Astrocyte of the spinal cord (primary cell): ENCODE measurements around the gene AK4.

ENCODE experiments used
- DNase-seq: peaks from one replicate; pipeline ENCODE4 v3.0.0; 2011; ENCODE audit warnings: low read depth, low spot score
- H3K4me3 ChIP-seq: 2 replicates; pipeline ENCODE4 v1.5.1; 2011; ENCODE audit warnings: low read depth, mild to moderate bottlenecking, low read length, moderate library complexity
- CTCF ChIP-seq: IDR thresholded peaks from 2 replicates; pipeline ENCODE4 v1.5.1; 2012; ENCODE audit warnings: low read depth, mild to moderate bottlenecking, low read length, inconsistent platforms
- in situ Hi-C: cut with HindIII; loops from 2 replicates; pipeline ENCODE4 v1.10.0; 2017; ENCODE audit warnings: low sequenced_read_pairs

AK4 gene

DNA sequence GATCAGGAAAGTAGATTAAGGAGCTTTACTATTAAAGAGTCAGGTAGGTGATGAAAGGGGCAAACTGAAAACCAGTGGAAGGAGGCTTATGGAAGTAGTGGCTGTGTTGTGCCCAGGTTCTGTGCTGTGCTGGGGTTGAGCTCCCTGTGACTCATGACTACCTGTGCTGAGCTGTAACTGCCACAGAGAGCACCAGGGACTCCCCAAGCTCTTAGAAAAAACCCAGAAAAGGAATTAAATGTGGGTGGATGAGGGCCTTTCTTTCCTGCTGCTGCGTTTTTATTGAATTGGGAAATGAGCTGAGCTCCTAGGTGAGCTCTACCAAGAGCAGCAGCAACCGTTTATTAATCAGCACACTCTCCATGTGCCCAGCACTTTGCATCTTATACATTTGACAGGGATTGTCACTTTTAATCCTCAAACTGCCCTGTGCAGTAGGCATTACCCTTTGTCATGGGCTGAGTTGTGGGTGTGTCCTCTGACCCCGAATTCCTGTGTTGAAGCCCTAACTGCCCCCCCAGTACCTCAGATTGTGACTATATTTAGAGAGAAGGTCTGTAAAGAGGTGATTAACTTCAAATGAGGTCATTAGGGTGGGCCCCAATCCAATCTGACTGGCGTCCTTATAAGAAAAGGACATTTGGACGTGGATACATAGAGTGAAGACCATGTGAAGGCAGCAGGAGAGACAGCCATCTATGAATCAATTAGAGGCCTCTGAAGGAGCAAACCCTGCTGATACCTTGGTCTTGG, 65.4 kb downstream of the AK4 start:
- in situ Hi-C loops = no loop called here
- H3K4me3 ChIP-seq = no peak overlapping the region
- TF ChIP-seq CTCF = no peak
- no peak for DNase-seq

GRCh38 chr1:65214340-65215027, 66.5 kb downstream of the AK4 start:
- no peak for TF ChIP-seq CTCF
- H3K4me3 ChIP-seq = no peak overlapping the region
- in situ Hi-C loops = no loop called here
- no peak for DNase-seq

DNA sequence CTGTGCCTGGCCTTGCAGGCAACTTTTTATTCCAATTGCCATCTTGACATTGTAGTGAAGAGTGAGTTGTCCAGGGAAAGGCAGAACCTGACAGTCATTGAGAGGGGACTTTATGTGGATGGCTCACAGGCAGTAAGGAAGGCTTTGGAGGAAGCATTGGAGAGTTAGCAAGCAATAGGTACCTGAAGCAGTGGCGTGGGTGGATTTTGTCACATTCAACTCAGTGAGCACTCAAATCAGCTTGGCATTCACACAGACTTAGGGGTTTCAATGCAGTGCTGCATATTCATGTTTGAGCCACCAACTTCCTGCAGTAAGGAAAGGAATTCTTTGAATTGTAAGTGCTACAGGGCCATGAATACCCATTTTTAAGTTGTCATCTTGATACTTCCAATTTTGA, 69.0 kb downstream of the AK4 start:
- in situ Hi-C loops = no loop called here
- H3K4me3 ChIP-seq = no peak overlapping the region
- TF ChIP-seq CTCF = no peak
- no peak for DNase-seq

DNA sequence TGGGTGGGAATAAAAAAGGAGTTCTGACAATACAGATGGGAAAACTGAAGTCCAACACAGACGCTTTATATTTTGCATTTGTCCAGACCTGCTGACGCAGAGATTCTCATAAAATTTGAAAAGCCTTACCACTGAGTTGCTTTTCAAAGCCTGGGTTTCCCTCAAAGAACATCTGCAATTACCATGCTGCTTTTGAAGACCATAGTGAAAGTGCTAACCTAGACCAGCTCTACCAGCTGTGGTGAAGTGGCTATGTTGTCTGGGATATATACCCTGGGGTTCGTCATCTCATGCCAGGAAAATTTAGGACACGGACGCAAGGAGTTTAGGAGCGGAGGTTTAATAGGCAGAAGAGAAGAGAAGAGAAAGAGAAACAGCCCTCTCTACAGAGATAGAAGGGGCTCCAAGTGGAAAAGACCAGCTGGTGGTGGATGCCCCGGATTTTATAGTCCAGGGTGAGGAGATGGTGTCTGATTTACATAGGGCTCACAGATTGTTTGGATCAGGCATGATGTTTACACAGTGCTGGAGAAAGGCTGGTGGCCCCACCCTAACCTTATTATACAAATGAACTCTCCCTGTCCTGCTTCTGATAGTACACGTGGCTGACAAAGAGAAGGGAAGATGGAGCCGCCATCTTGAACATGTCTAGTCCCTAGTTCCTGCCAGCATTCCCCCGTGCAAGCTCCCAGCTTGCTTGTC, 73.8 kb downstream of the AK4 start:
- no peak for TF ChIP-seq CTCF
- no peak overlapping the region for H3K4me3 ChIP-seq
- in situ Hi-C loops = no loop called here
- no peak for DNase-seq

- no peak overlapping the region for H3K4me3 ChIP-seq
- in situ Hi-C loops = no loop called here
- TF ChIP-seq CTCF = no peak
- no peak for DNase-seq
Observed at GRCh38 chr1:65222340-65222940, 74.4 kb downstream of the AK4 start.

DNA sequence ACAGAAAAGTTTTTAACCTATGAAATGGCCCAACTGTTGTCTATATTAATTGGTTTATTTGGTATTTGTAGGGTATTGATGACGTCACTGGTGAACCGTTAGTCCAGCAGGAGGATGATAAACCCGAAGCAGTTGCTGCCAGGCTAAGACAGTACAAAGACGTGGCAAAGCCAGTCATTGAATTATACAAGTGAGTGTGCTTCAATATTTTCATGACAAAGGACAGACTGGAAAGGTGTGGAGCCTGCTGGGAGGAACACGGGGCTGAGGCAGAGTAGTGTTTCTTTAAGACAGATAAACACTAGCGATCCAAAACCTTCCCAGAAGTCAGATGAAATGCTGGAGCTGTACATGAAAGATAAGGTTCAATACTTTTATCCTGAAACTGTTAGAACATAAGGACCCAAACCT, 76.7 kb downstream of the AK4 start:
- no peak for TF ChIP-seq CTCF
- in situ Hi-C loops = no loop called here
- H3K4me3 ChIP-seq = no peak overlapping the region
- no peak for DNase-seq
